ENCODE results near the gene JAGN1. TPM values are rescaled to one million over a fixed set of nuclear protein-coding genes. Genes with fewer than 3 reads are reported as not detected.

Gene JAGN1
- total RNA-seq, 1 donor from 2014 or later = 13.2 TPM

Other genes with a start within 250 kb of the JAGN1 start
- 18.5 TPM for gene MTMR14, start 241.1 kb upstream of the JAGN1 start, total RNA-seq (ENCODE audit: insufficient read depth, low replicate concordance)
- gene CPNE9, start 186.8 kb upstream of the JAGN1 start, total RNA-seq (ENCODE audit: insufficient read depth, low replicate concordance) = not detected
- 10.4 TPM for gene BRPF1, start 158.9 kb upstream of the JAGN1 start, total RNA-seq (ENCODE audit: insufficient read depth, low replicate concordance)
- 17.8 TPM for gene OGG1, start 140.7 kb upstream of the JAGN1 start, total RNA-seq (ENCODE audit: insufficient read depth, low replicate concordance)
- gene CAMK1, start 120.7 kb upstream of the JAGN1 start, total RNA-seq (ENCODE audit: insufficient read depth, low replicate concordance) = 16.4 TPM
- 43.3 TPM for gene TADA3, start 98.1 kb upstream of the JAGN1 start, total RNA-seq (ENCODE audit: insufficient read depth, low replicate concordance)
- 154 TPM for gene ARPC4, start 97.5 kb upstream of the JAGN1 start, total RNA-seq (ENCODE audit: insufficient read depth, low replicate concordance)
- gene TTLL3, start 80.3 kb upstream of the JAGN1 start, total RNA-seq (ENCODE audit: insufficient read depth, low replicate concordance) = 10.4 TPM
- 10.4 TPM for gene RPUSD3, start 46.6 kb upstream of the JAGN1 start, total RNA-seq (ENCODE audit: insufficient read depth, low replicate concordance)
- gene CIDEC, start 10.4 kb upstream of the JAGN1 start, total RNA-seq (ENCODE audit: insufficient read depth, low replicate concordance) = 4.6 TPM
- 0.72 TPM for gene IL17RE, start 12.2 kb downstream of the JAGN1 start, total RNA-seq (ENCODE audit: insufficient read depth, low replicate concordance)
- gene IL17RC, start 26.5 kb downstream of the JAGN1 start, total RNA-seq (ENCODE audit: insufficient read depth, low replicate concordance) = 39.2 TPM
- gene CRELD1, start 43.2 kb downstream of the JAGN1 start, total RNA-seq (ENCODE audit: insufficient read depth, low replicate concordance) = 31.5 TPM
- gene PRRT3, start 61.8 kb downstream of the JAGN1 start, total RNA-seq (ENCODE audit: insufficient read depth, low replicate concordance) = 0.24 TPM
- 35.2 TPM for gene EMC3, start 96.2 kb downstream of the JAGN1 start, total RNA-seq (ENCODE audit: insufficient read depth, low replicate concordance)
- gene FANCD2, start 135.8 kb downstream of the JAGN1 start, total RNA-seq (ENCODE audit: insufficient read depth, low replicate concordance) = 2.6 TPM
- gene FANCD2OS, start 217.6 kb downstream of the JAGN1 start, total RNA-seq (ENCODE audit: insufficient read depth, low replicate concordance) = 1.7 TPM
- 115 TPM for gene BRK1, start 225.1 kb downstream of the JAGN1 start, total RNA-seq (ENCODE audit: insufficient read depth, low replicate concordance)

Data from umbilical cord (tissue), 1 donor.